HUES64 (cell line): Measurements from ENCODE around the gene HAUS8.

ENCODE experiments used
- H3K27ac ChIP-seq: 2 replicates; pipeline ENCODE4 v1.7.0; 2013; ENCODE audit warnings: low read depth, low read length, inconsistent platforms
- H3K27me3 ChIP-seq: 2 replicates; pipeline ENCODE4 v1.6.1; 2013; ENCODE audit warnings: mild to moderate bottlenecking, low read length; ENCODE audit not compliant: insufficient read depth
- H3K36me3 ChIP-seq: 2 replicates; pipeline ENCODE4 v1.6.1; 2013; ENCODE audit warnings: mild to moderate bottlenecking, low read length; ENCODE audit not compliant: insufficient read depth
- H3K4me1 ChIP-seq: 2 replicates; pipeline ENCODE4 v1.6.1; 2013; ENCODE audit warnings: mild to moderate bottlenecking, low read length, moderate library complexity; ENCODE audit not compliant: insufficient read depth
- H3K4me3 ChIP-seq: 2 replicates; pipeline ENCODE4 v1.5.1; 2013; ENCODE audit warnings: mild to moderate bottlenecking, low read length, moderate library complexity
- H3K9ac ChIP-seq: 2 replicates; pipeline ENCODE4 v1.6.1; 2013; ENCODE audit warnings: mild to moderate bottlenecking, low read depth, low read length
- H3K9me3 ChIP-seq: 2 replicates; pipeline ENCODE4 v1.6.1; 2013; ENCODE audit warnings: low read depth, low read length; ENCODE audit not compliant: insufficient read depth
- WGBS: fragments of 150-250, 120-280 bp; methylation state at CpG from one replicate; pipeline ENCODE4 v1.1.7; 2013; ENCODE audit warnings: missing lambda C conversion rate; 5-methylcytosine and 5-hydroxymethylcytosine counted together

The HAUS8 gene

DNA sequence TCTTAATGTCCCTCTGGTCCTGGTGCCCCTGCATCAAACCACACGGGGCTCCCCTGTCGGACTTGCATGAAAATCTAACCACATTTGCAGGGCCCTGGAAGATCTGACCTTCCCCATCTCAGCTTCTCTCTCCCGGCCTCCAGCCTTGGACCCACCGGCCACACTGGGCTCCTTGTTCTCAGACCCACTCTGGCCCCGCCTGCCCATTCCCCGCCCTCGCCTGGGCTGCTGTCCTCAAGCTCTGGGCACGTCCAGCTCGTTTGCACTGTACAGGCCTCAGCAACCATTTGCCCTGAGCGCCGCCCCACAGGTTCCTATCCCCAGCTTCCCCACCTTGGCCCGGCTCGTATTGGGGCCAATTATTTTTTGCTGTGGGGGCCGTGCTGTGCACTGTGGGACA lies 10.9 kb upstream of the HAUS8 start:
- H3K9me3 ChIP-seq: no peaks in the 10 kb centered on the region
- 92% methylated on average over 14 of the region's 14 CpGs for WGBS
- H3K4me1 ChIP-seq: peaks cover 5% of the 10 kb centered on the region
- no peak overlapping the region for H3K9ac ChIP-seq
- peaks cover 3% of the 10 kb centered on the region; the same call in 1 of the 2 replicates for H3K36me3 ChIP-seq
- H3K4me3 ChIP-seq: no peak overlapping the region
- H3K27me3 ChIP-seq: no peaks in the 10 kb centered on the region
- no peak overlapping the region for H3K27ac ChIP-seq

GRCh38 chr19:17081672-17082630 lies 6.7 kb upstream of the HAUS8 start:
- peaks cover 23% of the 10 kb centered on the region; the same call in 1 of the 2 replicates for H3K4me1 ChIP-seq
- no peaks in the 10 kb centered on the region for H3K27me3 ChIP-seq
- H3K9ac ChIP-seq: no peak overlapping the region
- no peaks in the 10 kb centered on the region for H3K36me3 ChIP-seq
- no peak overlapping the region for H3K27ac ChIP-seq
- WGBS: 92% methylated on average over 20 of the region's 20 CpGs
- H3K9me3 ChIP-seq: no peaks in the 10 kb centered on the region
- H3K4me3 ChIP-seq: no peak overlapping the region

DNA sequence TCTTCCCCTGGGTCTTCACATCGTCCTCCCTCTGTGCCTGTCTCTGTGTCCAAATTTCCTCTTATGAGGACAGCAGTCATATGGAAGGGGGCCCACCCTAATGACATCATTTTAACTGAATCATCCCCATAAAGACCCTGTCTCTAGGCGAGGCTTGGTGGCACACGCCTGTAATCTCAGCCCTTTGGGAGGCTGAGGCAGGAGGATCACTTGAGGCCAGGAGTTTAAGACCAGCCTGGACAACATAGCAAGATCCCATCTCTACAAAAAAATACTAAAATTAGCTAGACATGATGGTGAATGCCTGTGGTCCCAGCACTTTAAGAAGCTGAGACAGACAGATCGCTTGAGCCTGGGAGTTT lies 5.2 kb upstream of the HAUS8 start:
- H3K9me3 ChIP-seq: no peaks in the 10 kb centered on the region
- H3K27me3 ChIP-seq: no peaks in the 10 kb centered on the region
- no peak overlapping the region for H3K27ac ChIP-seq
- H3K9ac ChIP-seq: no peak overlapping the region
- no peaks in the 10 kb centered on the region for H3K36me3 ChIP-seq
- no peak overlapping the region for H3K4me3 ChIP-seq
- H3K4me1 ChIP-seq: peaks cover 27% of the 10 kb centered on the region
- 96% methylated on average over 4 of the region's 4 CpGs for WGBS

DNA sequence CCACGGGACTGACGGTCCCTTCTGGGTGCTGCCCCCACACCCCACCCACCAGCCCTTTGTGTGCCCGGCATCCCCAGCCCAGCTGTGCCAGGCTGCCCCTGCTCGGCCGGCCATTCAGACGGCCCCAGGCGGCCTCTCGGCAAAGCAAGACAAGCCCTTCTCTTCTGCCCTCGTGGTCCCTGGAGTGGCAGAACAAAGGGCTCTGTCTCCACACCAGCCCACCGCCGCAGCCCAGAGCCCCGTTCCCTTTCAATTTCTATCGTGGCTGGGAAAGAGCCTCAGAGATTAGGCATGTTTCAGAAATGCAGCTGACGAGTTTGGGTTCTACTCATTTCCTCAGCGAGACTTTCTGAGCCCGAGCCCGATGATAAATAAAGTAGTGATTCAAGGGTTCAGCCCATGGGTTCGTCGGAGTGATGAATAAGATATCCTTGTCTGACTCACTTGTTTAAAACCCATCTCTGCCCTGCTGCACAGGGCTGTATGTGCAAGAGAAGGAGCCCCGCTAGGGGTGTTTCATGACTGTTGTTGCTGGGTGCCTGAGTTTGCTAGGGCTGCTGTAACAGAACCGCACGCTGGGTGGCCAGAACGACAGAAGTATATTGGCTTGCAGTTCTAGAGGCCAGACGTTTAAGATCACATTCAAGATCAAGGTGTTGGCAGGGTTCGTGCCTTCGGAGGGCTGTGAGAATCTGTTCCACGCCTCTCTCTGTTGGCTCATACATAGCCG lies 4.6 kb upstream of the HAUS8 start:
- WGBS: 68% methylated on average over 28 of the region's 28 CpGs
- Histone ChIP-seq H3K27ac (no peak overlapping the region), H3K4me1 (peaks cover 27% of the 10 kb centered on the region), H3K9ac (peak overlapping the region; percentile 50), H3K4me3 (peak overlapping the region; percentile 17; the same call in 1 of the 2 replicates), H3K27me3 (no peaks in the 10 kb centered on the region), H3K36me3 (no peaks in the 10 kb centered on the region), H3K9me3 (no peaks in the 10 kb centered on the region)

DNA sequence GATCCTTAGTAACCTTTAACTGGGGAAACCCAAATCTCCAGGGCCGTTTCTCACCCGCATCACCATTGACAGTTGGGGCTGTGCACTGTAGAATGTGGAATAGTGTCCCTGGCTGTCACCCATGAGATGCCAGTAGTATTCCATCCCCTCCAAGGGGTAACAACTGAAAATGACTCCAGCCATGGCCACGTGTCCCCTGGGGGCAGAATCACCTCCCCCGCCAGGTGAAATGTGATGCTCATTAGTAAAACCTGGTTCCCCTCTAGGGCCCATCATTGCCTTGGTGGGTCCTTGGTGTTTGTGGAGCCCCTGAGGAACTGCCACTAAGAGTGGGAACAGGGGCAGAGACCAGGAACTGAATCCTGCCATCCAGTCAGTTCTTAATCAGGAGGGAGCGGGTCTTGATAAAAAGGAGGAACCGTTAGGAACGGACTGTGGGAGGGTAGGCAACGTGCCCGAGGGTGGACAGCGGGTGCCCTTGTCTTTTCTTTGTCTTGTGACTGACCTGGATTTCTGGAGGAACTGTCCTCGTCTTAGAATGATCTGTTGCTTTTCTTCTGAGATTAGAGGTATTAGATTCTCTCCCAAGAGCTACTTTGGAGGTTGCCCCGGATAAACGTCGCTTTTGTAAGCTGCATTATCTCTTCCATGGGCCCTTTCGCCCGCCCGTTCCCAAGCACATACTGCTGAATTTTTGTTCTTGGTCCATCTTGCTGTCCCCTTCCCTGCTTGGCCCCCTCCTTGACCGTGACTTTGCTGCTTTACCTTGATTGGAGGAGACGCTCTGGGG lies 3.9 kb upstream of the HAUS8 start:
- WGBS: 80% methylated on average over 19 of the region's 19 CpGs
- Histone ChIP-seq H3K4me1 (peaks cover 31% of the 10 kb centered on the region), H3K4me3 (peak overlapping the region; percentile 14; the same call in 1 of the 2 replicates), H3K27ac (no peak overlapping the region), H3K27me3 (no peaks in the 10 kb centered on the region), H3K9ac (peak overlapping the region; percentile 50), H3K9me3 (no peaks in the 10 kb centered on the region), H3K36me3 (no peaks in the 10 kb centered on the region)

- WGBS: 89% methylated on average over 19 of the region's 19 CpGs
These were observed 3.0 kb upstream of the HAUS8 start for GRCh38 chr19:17078036-17078919.

GRCh38 chr19:17077447-17078028 lies 2.3 kb upstream of the HAUS8 start:
- Histone ChIP-seq H3K9ac (no peak overlapping the region), H3K4me3 (peak overlapping the region; percentile 94), H3K27ac (no peak overlapping the region), H3K27me3 (no peaks in the 10 kb centered on the region), H3K4me1 (peaks cover 34% of the 10 kb centered on the region), H3K9me3 (no peaks in the 10 kb centered on the region), H3K36me3 (peaks cover 10% of the 10 kb centered on the region)
- WGBS: 88% methylated on average over 17 of the region's 17 CpGs

More at GRCh38 chr19:17078036-17078919, 3.0 kb upstream of the HAUS8 start:
- no peaks in the 10 kb centered on the region for H3K9me3 ChIP-seq
- H3K27ac ChIP-seq: no peak overlapping the region
- peaks cover 34% of the 10 kb centered on the region for H3K4me1 ChIP-seq
- no peak overlapping the region for H3K4me3 ChIP-seq
- H3K27me3 ChIP-seq: no peaks in the 10 kb centered on the region
- H3K9ac ChIP-seq: no peak overlapping the region
- H3K36me3 ChIP-seq: peaks cover 2% of the 10 kb centered on the region; the same call in 1 of the 2 replicates

DNA sequence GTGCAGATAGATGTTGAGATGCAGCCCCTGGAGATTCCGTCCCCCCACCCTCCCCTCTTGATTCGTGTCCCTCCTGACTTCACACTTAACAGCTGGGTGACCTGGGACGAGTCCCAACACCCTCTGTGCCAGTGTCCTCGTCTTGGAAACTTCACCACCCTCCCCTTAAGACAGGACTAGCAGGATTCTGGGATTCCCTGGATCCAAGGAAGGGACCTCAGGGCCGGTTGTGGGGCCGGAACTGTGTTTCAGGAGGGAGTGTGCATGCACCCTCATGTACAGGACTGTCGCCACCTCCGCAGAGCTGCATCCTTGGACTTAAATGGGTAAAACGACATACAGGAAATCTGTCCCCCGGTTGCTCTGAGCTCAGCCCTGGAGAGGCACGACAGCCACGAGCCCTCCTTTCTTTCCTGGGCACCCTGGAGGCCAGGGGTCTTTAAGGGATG lies 1.3 kb upstream of the HAUS8 start:
- Histone ChIP-seq H3K36me3 (peaks cover 19% of the 10 kb centered on the region), H3K9ac (peak overlapping the region; percentile 69), H3K9me3 (no peaks in the 10 kb centered on the region), H3K4me3 (peak overlapping the region; percentile 94), H3K27me3 (no peaks in the 10 kb centered on the region), H3K4me1 (peaks cover 34% of the 10 kb centered on the region), H3K27ac (no peak overlapping the region)
- WGBS: 13% methylated on average over 12 of the region's 12 CpGs

DNA sequence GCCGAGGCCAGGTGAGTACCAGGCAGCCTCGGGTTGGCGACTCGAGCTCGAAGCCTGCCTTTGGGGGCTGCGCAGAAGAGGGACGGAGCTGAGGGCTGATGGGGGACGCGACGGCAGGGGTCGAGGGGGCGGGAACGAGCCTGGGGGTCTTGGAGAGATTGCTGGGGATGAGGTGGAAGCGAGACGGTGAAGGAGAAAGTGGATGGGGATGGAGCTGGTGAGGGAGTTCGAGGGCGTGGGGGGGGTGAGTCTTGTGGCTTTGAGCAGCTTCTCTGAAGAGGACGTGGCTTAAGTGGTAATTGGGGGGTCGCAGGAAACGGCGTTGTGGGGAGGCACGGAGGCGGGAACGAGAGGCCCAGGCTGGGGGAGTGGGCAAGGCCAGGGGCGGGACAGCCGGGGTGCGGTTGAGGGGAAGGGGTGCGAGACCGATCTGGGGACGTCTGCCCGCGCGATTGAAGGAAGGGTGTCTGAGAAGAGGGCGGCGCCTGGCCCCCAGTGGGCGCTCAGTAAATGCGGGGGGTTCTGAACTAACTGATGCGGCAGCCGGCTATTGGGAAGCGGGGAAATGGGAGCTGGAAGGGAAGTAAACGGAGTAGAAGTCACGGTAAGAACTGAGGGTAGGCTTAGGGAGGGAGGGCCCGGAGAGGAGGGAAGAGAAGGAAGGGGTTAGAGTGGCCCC lies 751 bp upstream of the HAUS8 start:
- peak overlapping the region; percentile 94 for H3K4me3 ChIP-seq
- peaks cover 34% of the 10 kb centered on the region for H3K4me1 ChIP-seq
- peaks cover 25% of the 10 kb centered on the region for H3K36me3 ChIP-seq
- no peaks in the 10 kb centered on the region for H3K9me3 ChIP-seq
- peak overlapping the region; percentile 69 for H3K9ac ChIP-seq
- peak overlapping the region; percentile 62; the same call in 1 of the 2 replicates for H3K27ac ChIP-seq
- WGBS: under 1% methylated on average over 43 of the region's 43 CpGs
- no peaks in the 10 kb centered on the region for H3K27me3 ChIP-seq
